Limb (tissue), 2 donors: Measurements from ENCODE around the gene C2CD2.

Experiments
- DNase-seq, 2 donors: peaks; one replicate each; pipeline ENCODE4 v3.0.0-alpha.2; 2016; ENCODE audit errors: extremely low spot score in 2 of 2

Gene C2CD2

GRCh38 chr21:41847066-41847804 lies 106.6 kb downstream of the C2CD2 start:
- peak in 1 of 2 donors; percentile 52 for DNase-seq

GRCh38 chr21:41846536-41846935 lies 107.3 kb downstream of the C2CD2 start:
- DNase-seq: no peak

- DNase-seq: no peak
These were observed 107.8 kb downstream of the C2CD2 start for GRCh38 chr21:41846033-41846317.

GRCh38 chr21:41845310-41846032 lies 108.3 kb downstream of the C2CD2 start:
- DNase-seq: no peak

- no peak for DNase-seq
These were observed 110.2 kb downstream of the C2CD2 start for GRCh38 chr21:41843584-41843983.

GRCh38 chr21:41840880-41841279 lies 112.9 kb downstream of the C2CD2 start:
- DNase-seq: no peak

GRCh38 chr21:41839387-41840000 lies 114.3 kb downstream of the C2CD2 start:
- no peak for DNase-seq

- no peak for DNase-seq
These were observed 116.0 kb downstream of the C2CD2 start for GRCh38 chr21:41837756-41838297.

GRCh38 chr21:41836166-41837015 lies 117.4 kb downstream of the C2CD2 start:
- DNase-seq: no peak

- no peak for DNase-seq
These were observed 118.1 kb downstream of the C2CD2 start for GRCh38 chr21:41835711-41836154.
